GM23338 (cell line): Measurements from ENCODE around the gene TMCC1. TPM values are rescaled to one million over a fixed set of nuclear protein-coding genes. Genes with fewer than 3 reads are reported as not detected.

Experiments
- ATAC-seq: fragments of 200-7000 bp; cut with Tn5 transposase; 3 replicates; pipeline ENCODE4 v1.9.1; 2020
- DNase-seq: peaks from one replicate; pipeline ENCODE4 v3.0.0-alpha.2; 2015; ENCODE audit warnings: low spot score
- H2AFZ ChIP-seq: fragments of 200-600 bp; sonication (generic); 2 replicates; pipeline ENCODE4 v1.8.0; 2016; ENCODE audit warnings: antibody characterized with exemption, mild to moderate bottlenecking, moderate library complexity
- H3F3A ChIP-seq: fragments of 200-600 bp; sonication (generic); replicated peaks from 2 replicates; pipeline ENCODE4 v1.8.0; 2017; ENCODE audit warnings: antibody characterized with exemption, mixed run types, low read depth
- H3K27ac ChIP-seq: fragments of 200-600 bp; sonication (generic); 2 replicates; pipeline ENCODE4 v1.6.1; 2016; ENCODE audit warnings: low read depth
- H3K27me3 ChIP-seq: fragments of 200-600 bp; sonication (generic); 2 replicates; pipeline ENCODE4 v1.8.0; 2016; ENCODE audit warnings: mild to moderate bottlenecking, mixed run types, moderate library complexity; ENCODE audit not compliant: insufficient read depth
- H3K36me3 ChIP-seq: fragments of 200-600 bp; sonication (generic); 2 replicates; pipeline ENCODE4 v1.8.0; 2016; ENCODE audit warnings: mild to moderate bottlenecking; ENCODE audit not compliant: insufficient read depth
- H3K4me1 ChIP-seq: fragments of 200-600 bp; sonication (generic); 2 replicates; pipeline ENCODE4 v1.8.0; 2016; ENCODE audit warnings: mild to moderate bottlenecking, moderate library complexity; ENCODE audit not compliant: insufficient read depth
- H3K4me2 ChIP-seq: fragments of 200-600 bp; sonication (generic); 2 replicates; pipeline ENCODE4 v1.7.1; 2017; ENCODE audit warnings: mixed run types
- H3K4me3 ChIP-seq: fragments of 200-600 bp; sonication (generic); 2 replicates; pipeline ENCODE4 v1.6.1; 2016; ENCODE audit warnings: mixed run types
- H3K79me2 ChIP-seq: fragments of 200-600 bp; sonication (generic); replicated peaks from 2 replicates; pipeline ENCODE4 v1.8.0; 2017; ENCODE audit warnings: mild to moderate bottlenecking; ENCODE audit not compliant: insufficient read depth
- H3K9me2 ChIP-seq: fragments of 200-600 bp; sonication (generic); 2 replicates; pipeline ENCODE4 v1.8.0; 2017; ENCODE audit not compliant: insufficient read depth
- H4K20me1 ChIP-seq: fragments of 200-600 bp; sonication (generic); replicated peaks from 2 replicates; pipeline ENCODE4 v1.8.0; 2017; ENCODE audit warnings: mild to moderate bottlenecking; ENCODE audit not compliant: insufficient read depth
- H3K27ac Mint-ChIP-seq: 2 replicates; pipeline ENCODE4 v1.8.0; 2020; ENCODE audit warnings: inconsistent platforms, mild to moderate bottlenecking, moderate library complexity, mixed read lengths
- H3K27me3 Mint-ChIP-seq: 3 replicates; pipeline ENCODE4 v1.8.0; 2022; ENCODE audit warnings: low read depth, mild to moderate bottlenecking, moderate library complexity, mixed read lengths, inconsistent platforms; ENCODE audit not compliant: insufficient read depth, poor library complexity
- H3K36me3 Mint-ChIP-seq: 3 replicates; pipeline ENCODE4 v1.8.0; 2021; ENCODE audit warnings: low read depth, mild to moderate bottlenecking, inconsistent platforms, moderate library complexity, mixed read lengths
- H3K4me1 Mint-ChIP-seq: 3 replicates; pipeline ENCODE4 v1.8.0; 2020; ENCODE audit warnings: mild to moderate bottlenecking, inconsistent platforms, mixed read lengths
- H3K4me3 Mint-ChIP-seq: 3 replicates; pipeline ENCODE4 v1.8.0; 2021; ENCODE audit warnings: moderate library complexity, mild to moderate bottlenecking, inconsistent platforms, mixed read lengths
- H3K9me3 Mint-ChIP-seq: 3 replicates; pipeline ENCODE4 v1.8.0; 2020; ENCODE audit warnings: moderate library complexity, mild to moderate bottlenecking, inconsistent platforms, mixed read lengths
- CREB1 ChIP-seq: fragments of 250-450 bp; sonication (Bioruptor Pico); IDR thresholded peaks from 2 replicates; pipeline ENCODE4 v1.5.0; 2020; ENCODE audit warnings: low read depth, mild to moderate bottlenecking, moderate library complexity
- CTCF ChIP-seq, 2 experiments: fragments of 200-600 bp in 1 of 2; sonication (generic) in 1 of 2; conservative IDR thresholded peaks; 2 replicates each; pipeline versions ENCODE4 v1.5.1 to v1.6.1; 2016 to 2017; ENCODE audit warnings: antibody characterized with exemption in 2 of 2, low read depth in 2 of 2, mild to moderate bottlenecking in 2 of 2, moderate library complexity in 1 of 2
- ETS1 ChIP-seq: IDR thresholded peaks from 2 replicates; pipeline ENCODE4 v1.6.1; 2016; ENCODE audit warnings: antibody characterized with exemption
- EZH2 ChIP-seq: fragments of 200-600 bp; sonication (generic); IDR thresholded peaks from one replicate; pipeline ENCODE4 v1.8.0; 2017; ENCODE audit warnings: antibody characterized with exemption, mild to moderate bottlenecking, low read depth; ENCODE audit not compliant: unreplicated experiment
- EZH2phosphoT487 ChIP-seq: fragments of 200-600 bp; sonication (generic); IDR thresholded peaks from one replicate; pipeline ENCODE4 v1.8.1; 2018; ENCODE audit warnings: antibody characterized with exemption; ENCODE audit not compliant: unreplicated experiment
- JUNB ChIP-seq: IDR thresholded peaks from one replicate; pipeline ENCODE4 v1.6.1; 2016; ENCODE audit warnings: antibody characterized with exemption; ENCODE audit not compliant: unreplicated experiment
- NANOG ChIP-seq: IDR thresholded peaks from 2 replicates; pipeline ENCODE4 v1.6.1; 2016; ENCODE audit warnings: antibody characterized with exemption, borderline replicate concordance
- POLR2AphosphoS5 ChIP-seq: IDR thresholded peaks from 2 replicates; pipeline ENCODE4 v1.6.1; 2016; ENCODE audit warnings: antibody characterized with exemption, low read depth
- REST ChIP-seq: IDR thresholded peaks from one replicate; pipeline ENCODE4 v1.6.1; 2018; ENCODE audit warnings: antibody characterized with exemption; ENCODE audit not compliant: unreplicated experiment
- STAT1 ChIP-seq: IDR thresholded peaks from one replicate; pipeline ENCODE4 v1.6.1; 2016; ENCODE audit warnings: antibody characterized with exemption; ENCODE audit not compliant: unreplicated experiment
- ZNF114 ChIP-seq: fragments of 250-450 bp; sonication (Bioruptor Pico); IDR thresholded peaks from 2 replicates; pipeline ENCODE4 v1.5.0; 2020; ENCODE audit warnings: mild to moderate bottlenecking, moderate library complexity
- ZNF331 ChIP-seq: fragments of 250-450 bp; sonication (Bioruptor Pico); IDR thresholded peaks from 2 replicates; pipeline ENCODE4 v1.5.0; 2020; ENCODE audit warnings: low read depth, mild to moderate bottlenecking, moderate library complexity
- ZNF462 ChIP-seq: fragments of 250-450 bp; sonication (Bioruptor Pico); IDR thresholded peaks from 2 replicates; pipeline ENCODE4 v1.5.0; 2020; ENCODE audit warnings: mild to moderate bottlenecking, moderate library complexity
- polyA plus RNA-seq: library from polyadenylated mRNA; unstranded; fragments of >200 nt; fragmentation: Nextera tagmentation; extraction: Ambion mirVana; gene quantifications from 2 replicates; pipeline ENCODE4 v1.2.1, GENCODE V29; 2016
- total RNA-seq: library from RNA; depleted of rRNA; stranded (reverse); fragments of >200 nt; shearing (Covaris generic); gene quantifications from 2 replicates; pipeline ENCODE4 v1.2.3, GENCODE V29; 2014

The TMCC1 gene
- total and polyA plus RNA-seq, 2 experiments from 2014 or later = 8.2 to 18.4 TPM

- DNase-seq (no peak), ATAC-seq (no peak)
- H3K36me3 Mint-ChIP-seq = no peaks in the 10 kb centered on the region; the same call in 2 of the 3 replicates
- H3K4me2 ChIP-seq = peak overlapping the region; percentile 70; the same call in 1 of the 2 replicates
- H2AFZ ChIP-seq = no peak overlapping the region
- H4K20me1 ChIP-seq = peaks cover 10% of the 10 kb centered on the region
- H3K4me3 ChIP-seq = no peak overlapping the region
- H3K4me3 Mint-ChIP-seq = no peak overlapping the region
- no peak overlapping the region for H3K27ac ChIP-seq
- H3K9me2 ChIP-seq = no peaks in the 10 kb centered on the region
- no peak for TF ChIP-seq CREB1 (CRISPR knock-in tag)
- no peak for TF ChIP-seq EZH2phosphoT487
- TF ChIP-seq NANOG = no peak
- no peak for TF ChIP-seq STAT1
- TF ChIP-seq POLR2AphosphoS5 = no peak
- no peak for TF ChIP-seq ZNF462
- TF ChIP-seq ETS1 = no peak
- no peak for TF ChIP-seq CTCF (conservative IDR thresholded peaks at IDR 0.05; ENCODE audit: low read depth in 2 of 2)
- TF ChIP-seq EZH2 = no peak
- no peak for TF ChIP-seq JUNB
- TF ChIP-seq ZNF114 (CRISPR knock-in tag) = no peak
- TF ChIP-seq REST = no peak
- TF ChIP-seq ZNF331 = no peak
- peaks cover 77% of the 10 kb centered on the region for H3K4me1 Mint-ChIP-seq
- peak overlapping the region; percentile 33; the same call in 1 of the 2 replicates for H3K27ac Mint-ChIP-seq
- H3K27me3 Mint-ChIP-seq = peaks cover 35% of the 10 kb centered on the region
- H3F3A ChIP-seq = peaks cover 12% of the 10 kb centered on the region
- H3K79me2 ChIP-seq = peaks cover 39% of the 10 kb centered on the region
- no peaks in the 10 kb centered on the region for H3K36me3 ChIP-seq
- H3K4me1 ChIP-seq = peaks cover 51% of the 10 kb centered on the region
- no peaks in the 10 kb centered on the region for H3K9me3 Mint-ChIP-seq
- H3K27me3 ChIP-seq = peaks cover 25% of the 10 kb centered on the region
Measured at GRCh38 chr3:129601713-129602112, 291.8 kb downstream of the TMCC1 start.
